Stimulated activated CD4-positive, alpha-beta T cell treated with anti-CD3 and anti-CD28 coated beads, Interleukin-2, amount 100 ng/mL, for 4 hours (primary cell): ENCODE measurements around the gene LENEP.

Source experiments
- DNase-seq: peaks from one replicate; pipeline ENCODE4 v3.0.0-alpha.2; 2020; ENCODE audit warnings: low read depth

LENEP gene

DNA sequence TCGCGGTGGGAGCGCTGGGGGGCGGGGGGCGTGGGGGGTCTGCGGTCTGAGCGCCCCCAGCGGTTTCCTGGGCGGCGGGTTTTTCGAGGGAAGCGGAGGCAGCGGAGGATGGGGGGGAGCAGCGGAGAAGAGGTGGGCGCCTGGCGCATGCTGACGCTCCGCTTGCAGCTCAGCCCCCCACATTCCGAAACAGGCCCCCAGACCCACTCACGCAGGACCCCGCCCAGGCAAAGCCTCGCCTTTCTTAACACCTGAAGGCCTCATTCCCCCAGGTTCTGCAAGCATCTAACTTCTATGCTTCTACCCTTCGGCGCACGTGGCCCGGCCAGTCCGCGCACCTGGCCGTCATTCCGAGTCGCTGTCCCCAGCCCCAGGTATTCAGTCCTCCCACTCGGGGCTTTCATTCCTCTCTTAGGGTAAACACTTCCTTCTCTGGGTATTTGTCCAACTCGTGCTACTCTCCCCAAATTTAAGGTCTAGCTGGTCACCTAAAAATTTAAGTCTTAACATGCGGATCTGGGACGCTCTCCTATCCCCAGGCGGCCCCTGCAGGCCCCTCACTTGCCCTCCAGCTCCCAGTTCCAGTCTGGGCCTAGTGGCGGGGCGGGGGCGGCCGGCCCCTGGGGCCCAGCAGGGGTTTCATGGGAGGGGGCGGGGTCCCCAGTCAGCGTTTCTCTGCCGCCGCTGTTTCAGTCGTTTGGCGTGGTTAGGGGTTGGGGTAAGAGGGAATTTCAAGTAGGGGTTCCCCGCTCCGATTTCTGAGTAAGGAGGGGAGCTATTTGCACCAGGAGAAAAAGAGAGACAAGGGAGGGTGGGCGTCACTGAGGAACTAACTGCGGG lies 6.4 kb downstream of the LENEP start:
- DNase-seq, result peak; percentile 35

DNA sequence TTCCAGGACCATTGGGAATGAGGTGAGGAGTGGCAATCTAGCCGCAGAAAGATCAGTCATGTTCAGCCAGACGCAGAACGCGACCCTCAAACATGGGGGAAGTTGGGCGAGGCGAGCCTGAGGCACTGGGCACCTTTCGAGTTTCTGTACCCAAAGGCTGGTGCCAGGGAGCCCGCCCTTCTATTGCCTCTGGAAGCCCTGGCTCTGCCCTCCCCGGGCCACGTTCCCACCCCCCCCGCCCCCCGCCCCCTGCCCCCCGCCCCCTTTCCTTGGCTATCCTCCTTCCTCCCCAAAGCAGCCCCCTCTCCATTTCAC lies 7.0 kb downstream of the LENEP start:
- no peak for DNase-seq

DNA sequence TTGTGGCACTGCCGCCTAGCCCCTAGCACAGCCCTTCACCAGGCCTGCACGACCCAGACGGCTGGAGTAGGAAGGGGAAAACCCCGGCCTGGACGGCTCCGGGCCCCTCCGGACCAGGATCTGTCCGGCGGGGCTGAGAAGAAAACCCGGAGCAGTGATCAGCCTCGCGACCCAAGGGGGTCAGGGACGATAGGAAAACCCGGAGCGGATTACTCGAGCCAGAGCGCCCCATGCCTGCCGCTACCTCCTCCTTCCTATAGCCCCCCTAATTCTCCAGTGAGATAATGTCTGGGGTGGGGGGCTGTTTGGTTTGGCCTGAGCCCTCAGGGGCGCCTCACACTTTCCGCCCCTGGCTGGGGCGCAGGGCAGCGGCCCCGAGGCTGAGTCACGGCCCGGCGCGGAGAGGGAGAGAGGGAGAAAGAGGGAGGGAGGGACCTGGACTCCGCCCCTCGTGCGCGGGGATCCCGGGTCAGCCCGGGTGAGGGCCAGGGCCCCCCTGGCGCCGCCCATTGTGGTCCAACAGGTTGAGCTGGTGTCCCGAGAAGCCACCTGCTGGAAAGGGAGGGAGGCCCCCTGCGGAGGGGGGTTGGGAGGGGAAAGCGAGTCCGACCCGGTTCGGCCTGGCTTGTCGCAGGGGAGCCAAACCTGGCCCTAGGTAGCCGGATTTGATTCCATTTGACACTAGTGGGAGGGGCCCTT lies 7.5 kb downstream of the LENEP start:
- DNase-seq, result peak; percentile 62

DNA sequence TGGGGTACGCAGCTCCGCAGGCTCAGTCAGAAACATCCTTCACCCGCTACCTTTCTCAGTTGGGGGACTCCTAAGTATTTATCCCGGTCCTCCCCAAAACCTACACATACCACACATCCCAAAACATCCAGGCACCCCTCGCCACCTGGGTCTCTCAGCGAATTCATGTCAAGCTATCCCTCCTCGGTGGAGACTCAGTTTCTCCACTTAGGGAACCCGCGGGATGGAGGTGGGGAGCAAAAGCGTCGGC lies 8.0 kb downstream of the LENEP start:
- DNase-seq, result no peak

DNA sequence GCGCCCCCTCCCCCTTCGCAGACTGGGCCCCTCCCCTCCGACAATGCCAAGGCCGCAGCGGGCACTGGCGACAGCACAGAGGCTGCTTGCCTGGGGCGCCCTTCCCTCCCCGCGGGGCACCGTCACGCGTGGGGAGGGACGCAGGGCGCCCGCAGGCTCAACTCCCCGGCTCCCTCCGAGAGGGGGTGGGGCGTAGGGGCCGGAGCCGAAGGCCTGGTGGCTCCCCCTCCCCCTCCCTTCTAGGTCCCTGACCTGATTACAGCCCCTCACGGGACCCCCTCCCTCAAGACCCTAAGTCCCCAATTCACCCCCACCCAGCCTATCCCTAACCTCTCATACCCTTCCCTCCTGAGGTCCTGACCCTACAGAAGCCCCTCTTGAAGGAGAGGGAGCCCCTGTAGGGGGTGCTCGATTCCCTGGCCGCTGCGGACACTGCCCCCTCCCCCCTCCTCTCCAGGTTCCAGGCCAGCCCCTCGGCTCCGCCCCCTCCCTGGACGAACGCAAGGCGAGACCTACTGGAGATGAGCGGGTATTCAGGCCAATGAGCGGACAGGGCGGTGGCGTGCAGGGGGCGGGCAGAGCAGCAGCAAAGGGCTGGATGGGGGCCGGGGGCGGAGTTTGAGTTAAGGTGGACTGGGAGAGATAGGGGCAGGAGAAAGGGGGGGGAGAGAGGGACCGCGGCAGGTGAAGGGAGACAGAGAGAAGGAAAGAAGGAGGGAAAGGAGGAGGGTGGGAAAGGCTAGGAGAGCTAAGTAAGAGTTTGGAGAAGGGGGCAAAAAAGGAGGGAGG lies 8.5 kb downstream of the LENEP start:
- DNase-seq, result peak; percentile 97

DNA sequence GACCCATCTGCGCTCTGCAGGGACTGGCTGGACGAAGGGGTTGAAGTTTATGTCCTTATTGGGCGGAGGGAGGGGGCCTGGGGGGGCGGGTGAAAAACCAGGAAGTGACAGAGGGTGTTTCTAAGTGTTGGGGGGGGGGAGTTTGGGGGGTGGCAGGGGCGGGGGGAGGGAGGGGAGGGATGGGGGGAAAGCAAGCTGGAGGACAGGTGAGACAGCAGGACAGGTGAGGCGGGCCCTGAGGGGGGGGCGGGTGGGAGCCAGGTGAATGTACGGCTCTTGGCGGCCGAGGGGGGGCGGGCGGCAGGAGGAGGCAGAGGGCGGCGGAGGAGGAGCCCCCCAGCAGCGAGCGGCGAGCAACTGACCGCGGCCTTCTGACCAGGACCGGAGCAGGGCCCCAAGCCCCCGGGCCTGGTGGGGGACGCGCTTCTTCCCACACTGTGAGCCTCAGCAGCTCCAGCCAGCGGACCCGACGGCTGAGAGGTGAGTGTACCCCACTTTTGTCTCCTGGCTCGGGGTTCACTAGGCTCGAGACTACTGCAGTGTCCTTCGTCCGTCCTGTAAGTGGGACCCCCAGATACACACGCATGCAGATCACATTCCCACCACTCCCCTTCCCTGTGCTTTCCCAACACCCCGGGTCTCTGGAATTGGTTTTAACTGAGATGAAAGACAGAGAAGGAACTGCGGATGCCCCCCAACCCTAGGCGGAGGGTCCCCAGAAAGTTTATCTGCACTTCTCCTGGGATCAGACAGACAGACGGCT lies 9.3 kb downstream of the LENEP start, which contains the start of gene ZBTB7B:
Gene ZBTB7B, plus strand, starts transcription at position 339 of the 763 bp plus-strand sequence. CDS start 11,859 bp downstream, outside the sequence.
- no peak for DNase-seq

DNA sequence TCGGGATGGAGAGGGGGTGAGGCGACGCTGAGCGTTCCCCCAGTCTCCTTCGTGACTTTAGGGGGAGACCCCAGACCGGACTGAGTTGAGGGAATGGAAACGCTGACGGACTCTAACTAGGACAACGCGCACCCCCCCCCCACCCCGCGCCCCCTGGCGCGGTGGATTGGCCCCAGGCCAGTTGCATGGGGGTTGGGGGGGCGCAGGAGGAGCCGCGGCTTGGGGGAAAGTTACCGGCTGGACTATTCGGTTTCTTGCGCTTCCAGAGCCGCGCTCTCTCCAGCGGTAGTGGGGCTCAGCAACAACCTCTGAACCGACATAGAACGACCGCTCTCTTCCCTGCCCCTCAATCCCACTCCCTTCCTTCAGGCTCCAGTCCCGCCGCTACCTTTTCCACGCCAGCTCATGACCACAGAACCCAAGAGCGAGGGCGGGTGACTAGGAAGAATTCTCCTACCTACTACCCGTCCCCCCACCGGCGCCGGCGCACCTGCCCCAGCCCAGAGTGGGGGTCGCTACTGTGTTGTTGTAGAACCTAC lies 9.9 kb downstream of the LENEP start:
- no peak for DNase-seq

DNA sequence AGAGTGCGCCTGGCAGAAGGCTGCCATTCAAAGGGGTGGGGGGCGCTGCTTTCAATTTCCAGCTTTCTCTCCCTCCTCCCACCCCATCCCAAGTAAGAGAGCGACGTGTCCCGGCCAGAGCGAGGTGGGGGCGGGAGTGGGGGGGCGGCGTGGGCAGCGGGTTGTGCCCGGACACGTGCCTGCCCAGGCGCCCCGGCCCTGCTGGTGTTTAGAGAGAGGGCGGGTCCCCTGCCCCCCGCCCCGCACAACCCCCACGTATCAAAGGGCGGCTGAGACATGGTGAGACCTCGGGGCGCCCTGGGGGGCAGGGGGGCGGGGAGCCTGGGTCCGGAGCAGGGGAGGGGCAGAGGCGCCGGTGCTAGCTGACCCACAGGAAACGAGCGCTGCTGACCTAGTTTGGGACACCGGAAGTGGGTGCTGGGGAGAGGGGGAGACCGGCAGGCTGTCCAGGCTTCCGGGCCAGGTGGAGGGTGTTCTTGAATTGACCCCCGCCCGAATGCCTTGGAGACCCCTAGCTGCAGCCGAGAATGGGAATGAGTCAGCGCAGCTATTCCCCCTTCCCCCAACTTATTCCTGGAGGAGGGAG lies 10.5 kb downstream of the LENEP start:
- DNase-seq, result no peak

DNA sequence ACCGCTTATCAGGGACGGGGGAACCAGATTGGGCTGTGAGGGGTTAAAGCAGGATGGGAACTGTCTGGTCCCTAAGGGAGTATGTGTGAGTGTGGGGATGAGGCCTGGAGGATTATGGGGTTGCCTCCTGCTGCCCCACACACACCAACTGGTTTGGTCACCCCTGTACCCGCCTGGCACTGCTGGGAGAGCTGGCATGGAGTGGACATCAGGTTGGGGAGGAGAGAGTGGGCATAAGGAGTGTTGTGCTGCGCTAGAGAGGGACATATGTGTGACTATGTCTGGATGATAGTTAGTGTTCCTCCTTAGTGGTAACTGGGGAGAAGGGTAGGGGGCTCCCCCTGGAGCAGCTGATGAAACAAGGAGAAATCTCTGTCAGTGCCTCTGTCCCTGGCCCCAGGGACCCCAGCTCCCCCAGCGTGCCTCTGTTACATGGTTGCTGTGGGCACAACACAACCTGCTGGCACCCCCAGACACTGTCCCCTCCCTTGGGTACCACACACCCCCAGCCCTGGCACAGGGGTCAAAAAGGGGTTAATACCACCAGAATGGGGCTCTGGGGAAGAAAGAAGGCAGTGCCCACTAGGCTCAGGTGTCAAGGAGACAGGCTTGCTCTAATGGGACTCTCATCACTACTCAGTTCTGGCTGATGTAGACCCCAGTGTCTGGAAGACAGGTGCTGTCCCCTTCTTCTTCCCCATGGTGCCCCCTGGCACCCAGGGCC lies 11.1 kb downstream of the LENEP start:
- DNase-seq, result no peak

DNA sequence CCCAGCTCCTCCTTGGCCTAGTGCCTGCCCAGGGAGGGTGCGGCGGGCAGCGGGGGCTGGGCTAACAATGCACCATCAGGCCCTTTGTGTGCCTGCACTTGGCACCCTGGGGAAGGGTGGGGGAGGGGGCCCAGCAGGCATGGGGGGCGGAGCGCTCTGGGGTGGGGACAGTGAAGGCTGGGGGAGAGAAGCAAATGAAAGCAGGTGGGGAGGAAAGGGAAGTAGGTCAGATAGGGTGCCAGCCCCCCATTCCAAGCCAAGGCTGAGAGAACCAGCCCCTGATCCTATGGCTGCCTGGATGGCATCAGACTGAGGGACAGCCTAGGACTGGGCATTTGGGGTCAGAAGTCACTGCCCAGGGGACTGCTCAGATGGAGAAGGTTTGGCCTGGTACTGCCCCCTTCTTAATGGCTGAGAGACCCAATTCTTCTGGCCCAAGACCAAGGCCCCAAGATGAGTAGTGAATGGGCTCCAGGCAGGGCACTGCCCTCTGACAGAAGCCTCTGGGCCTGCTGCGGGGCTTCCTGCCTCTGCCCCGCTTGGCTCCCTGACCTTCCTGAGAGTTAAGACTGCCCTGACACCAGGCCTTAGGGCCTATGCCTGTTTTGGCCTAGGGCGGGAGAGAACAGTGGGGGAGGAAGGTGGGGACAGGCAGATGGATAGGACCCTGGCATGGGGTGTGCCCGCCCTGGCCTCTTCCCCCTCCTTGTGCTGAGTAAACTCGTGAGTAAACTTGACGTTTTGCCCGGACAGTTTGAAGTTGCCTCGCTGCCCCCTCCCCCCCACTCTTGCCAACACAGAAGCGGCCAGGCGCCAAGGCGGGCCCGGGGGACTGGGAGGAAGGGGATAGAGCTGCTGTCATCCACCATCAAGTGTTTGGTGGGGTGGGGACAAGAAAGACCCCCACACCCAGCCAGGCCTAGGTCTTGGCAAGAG lies 12.0 kb downstream of the LENEP start:
- no peak for DNase-seq

DNA sequence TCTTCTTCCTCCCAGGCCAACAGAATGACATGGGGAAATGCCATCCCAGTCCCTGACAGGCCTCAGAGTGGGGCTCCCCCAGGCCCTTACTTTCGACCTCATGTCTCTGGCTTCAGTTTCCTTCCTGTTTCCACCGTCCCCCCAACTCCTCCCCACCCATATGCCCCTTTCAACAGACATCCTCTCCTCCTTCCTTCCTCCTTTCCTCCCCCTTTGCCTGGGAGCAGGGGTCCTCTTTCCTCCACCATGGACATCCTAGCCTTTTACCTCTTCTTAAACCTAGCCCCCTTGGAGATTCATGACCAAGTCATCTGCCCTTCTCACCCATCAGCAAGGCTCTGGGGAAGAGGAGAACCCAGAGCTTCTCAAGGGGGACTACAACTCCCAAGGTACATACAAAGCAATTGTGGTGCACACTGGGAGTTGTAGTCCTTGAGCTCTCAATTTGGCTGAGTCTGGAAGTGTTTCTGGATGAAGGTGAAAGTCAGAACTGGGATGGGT lies 13.3 kb downstream of the LENEP start:
- DNase-seq, result no peak

DNA sequence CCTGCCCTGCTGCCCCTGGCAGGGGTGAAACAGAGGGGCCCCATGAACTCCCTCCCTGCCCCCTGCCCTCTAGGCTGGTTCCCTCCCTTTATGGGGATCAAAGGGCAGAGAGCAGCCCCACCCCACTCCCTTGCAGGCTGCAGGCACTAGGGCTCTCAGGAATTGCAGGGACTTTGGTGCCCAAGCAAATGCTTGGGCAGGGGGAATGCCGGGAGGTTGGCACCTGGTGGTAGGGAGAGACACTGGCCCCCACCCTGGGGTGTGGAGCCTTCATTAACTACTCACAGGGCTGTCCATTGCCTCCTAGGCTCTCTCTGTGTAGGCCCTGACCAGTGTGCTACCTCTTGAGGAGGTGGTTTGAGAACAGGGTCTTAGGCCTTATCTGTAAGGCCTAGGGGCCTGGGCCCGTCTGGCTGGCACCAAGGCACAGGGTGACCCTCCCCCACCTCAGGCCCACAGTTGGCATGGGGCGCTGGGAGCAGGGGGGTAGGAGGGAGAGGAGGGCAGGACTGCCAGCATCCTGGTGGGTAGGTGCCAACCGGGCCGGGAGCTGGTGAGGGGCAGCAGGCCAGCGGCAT lies 14.0 kb downstream of the LENEP start:
- DNase-seq, result no peak

DNA sequence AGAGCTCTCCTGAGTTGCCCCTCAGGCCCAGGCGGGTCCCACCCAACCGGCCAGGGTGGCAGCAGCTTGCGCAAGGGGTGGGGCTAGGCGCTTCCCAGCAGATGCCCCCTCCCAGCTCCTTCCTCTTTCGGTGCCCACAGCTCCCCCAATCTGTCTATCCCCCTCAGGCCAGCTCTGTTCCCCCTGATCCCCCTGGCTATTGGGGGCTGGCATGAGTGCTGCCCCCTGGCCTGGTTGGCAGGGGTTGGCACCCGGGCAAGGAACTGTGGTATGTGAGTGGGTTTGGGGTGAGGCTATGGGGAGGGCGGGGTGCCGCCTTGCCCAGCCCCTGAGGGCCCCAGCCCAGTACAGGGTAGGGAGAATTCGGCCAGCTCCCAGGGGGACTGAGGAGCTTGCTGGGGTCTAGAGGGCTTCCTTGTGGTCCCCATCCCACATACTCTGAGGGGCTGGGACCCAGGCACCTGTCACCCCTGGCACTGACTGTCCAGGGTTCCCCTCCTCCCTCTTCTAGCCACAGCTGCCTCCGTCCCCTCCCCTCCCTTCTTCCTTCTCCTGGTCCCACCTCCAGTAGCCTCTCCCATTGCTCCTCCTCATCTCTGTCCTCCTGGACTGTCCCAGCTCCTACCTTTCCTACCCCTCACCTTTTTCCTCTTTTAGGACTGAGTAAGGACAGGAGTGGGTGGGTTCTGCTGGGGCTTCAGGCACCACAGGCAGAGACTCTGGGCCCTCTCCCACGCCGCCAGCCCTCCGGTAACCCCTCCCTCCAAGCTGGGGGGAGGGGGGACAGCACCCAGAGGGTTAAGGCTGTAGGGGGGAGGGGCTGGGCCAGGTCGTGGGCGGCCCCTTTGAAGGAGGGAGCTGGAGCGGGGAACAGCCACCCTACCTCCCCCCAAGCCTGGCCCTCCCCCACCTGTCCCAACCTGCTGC lies 14.9 kb downstream of the LENEP start:
- peak; percentile 67 for DNase-seq

DNA sequence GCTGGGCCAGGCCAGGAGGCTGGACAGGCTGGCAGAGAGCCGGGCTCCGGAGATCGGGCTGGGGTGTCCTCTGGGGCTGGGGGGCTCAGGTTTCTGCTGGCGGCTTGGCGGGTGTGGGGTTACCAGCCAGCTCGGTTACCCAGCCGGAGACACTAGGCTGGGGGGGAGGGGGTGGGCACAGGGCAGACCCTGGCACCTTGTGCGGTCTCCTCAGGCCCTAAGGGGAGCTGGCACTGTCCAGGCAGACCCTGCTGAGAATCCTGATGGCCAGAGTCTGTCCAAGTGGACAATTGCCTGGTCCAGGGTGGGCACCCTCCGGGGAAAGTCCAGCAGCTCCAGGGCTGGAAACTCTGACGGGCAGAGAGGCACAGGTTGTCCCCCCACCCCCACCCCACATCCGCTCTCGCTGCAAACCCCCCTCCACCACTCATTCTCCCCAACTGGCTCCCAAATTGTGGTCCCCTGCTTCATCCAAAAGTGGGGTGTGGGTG lies 15.9 kb downstream of the LENEP start:
- DNase-seq, result no peak

DNA sequence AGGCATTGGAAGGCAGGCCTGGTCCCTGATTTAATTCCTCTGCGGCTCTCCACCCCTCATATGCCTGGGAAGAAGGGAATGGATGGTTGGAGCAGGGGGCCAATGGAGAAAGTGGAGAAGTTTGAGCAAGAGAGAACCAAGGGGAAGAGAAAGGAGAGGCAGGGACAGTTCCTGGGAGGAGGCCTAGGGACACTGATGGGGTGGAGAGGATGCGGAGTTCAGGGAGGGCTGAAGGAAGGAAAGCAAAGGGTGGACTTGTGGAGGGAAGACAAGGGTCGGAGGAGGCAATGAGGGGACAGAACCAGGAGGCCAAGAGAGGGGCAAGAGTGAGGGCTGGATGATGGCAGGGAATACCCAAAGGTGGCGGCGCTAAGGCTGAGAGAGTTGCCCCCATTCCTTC lies 16.4 kb downstream of the LENEP start:
- DNase-seq, result no peak

DNA sequence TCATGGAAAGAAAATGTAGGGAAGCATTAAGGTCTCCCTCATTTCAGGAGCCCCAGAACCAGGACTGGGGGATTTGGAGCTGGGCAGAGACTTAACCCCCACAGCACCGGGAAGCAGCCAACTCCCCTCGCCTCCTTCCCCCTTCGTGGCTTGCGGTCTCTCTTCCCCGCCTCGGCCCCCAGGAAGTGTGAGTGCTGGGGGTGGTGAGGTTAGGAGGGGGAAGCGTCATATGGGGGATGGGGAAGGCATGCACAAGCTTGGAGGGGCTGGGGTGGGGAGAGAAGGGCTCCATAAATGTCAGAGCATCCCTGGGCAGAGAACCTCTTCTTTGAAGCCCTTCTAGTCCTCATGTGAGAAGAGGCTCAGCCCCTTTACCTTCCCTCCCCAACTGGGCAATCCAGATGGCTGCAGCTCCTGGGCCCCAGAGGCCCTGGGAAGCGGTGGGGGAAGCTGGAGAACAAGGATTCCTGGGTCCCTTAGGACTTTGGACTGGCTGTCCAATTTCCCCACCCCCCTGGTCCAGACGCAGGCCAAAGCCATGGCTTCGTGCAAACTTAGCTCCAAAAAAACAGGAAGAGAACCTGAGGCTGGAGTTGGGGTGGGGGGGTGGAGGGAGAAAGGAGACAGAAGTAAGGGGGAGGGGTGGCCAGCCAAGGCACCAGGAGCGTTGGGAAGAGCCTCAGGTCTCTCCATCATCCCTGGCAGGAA lies 17.0 kb downstream of the LENEP start:
- DNase-seq, result no peak

DNA sequence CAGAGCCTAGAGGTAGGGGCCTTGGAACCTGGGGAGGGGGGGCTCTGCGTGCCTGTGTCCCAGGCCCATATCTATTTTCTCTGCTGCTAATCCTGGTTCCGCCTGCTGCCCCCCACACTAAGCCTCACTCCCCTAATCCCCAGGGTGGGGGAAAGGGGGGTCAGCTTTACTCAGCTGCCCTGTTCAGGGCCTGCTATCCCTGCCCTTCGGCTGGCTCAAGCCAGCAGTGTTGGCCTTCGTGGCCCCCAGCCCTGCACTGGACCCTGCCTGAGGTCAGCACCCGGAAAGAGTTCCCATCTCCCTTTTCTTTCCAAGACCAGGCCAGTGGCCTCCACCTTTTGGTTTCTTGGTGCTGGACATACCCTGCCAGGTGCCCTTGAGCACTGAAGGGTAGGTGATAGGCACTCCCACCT lies 17.6 kb downstream of the LENEP start:
- DNase-seq, result no peak
